Ishikawa (cell line): ENCODE measurements around the gene INPP5E.

Experiments used
- CEBPB ChIP-seq: IDR thresholded peaks from 2 replicates; pipeline ENCODE4 v1.6.1; 2012
- CREB1 ChIP-seq: IDR thresholded peaks from 2 replicates; pipeline ENCODE4 v1.6.1; 2012; ENCODE audit warnings: low read depth
- EGR1 ChIP-seq: IDR thresholded peaks from 2 replicates; pipeline ENCODE4 v1.6.1; 2012
- EP300 ChIP-seq: IDR thresholded peaks from 2 replicates; pipeline ENCODE4 v1.6.1; 2012; ENCODE audit warnings: borderline replicate concordance
- FOXM1 ChIP-seq: IDR thresholded peaks from 2 replicates; pipeline ENCODE4 v1.6.1; 2012; ENCODE audit warnings: low read depth, borderline replicate concordance
- NFIC ChIP-seq: IDR thresholded peaks from 2 replicates; pipeline ENCODE4 v1.6.1; 2012
- RAD21 ChIP-seq: IDR thresholded peaks from 2 replicates; pipeline ENCODE4 v1.6.1; 2012; ENCODE audit warnings: low read depth
- TAF1 ChIP-seq: IDR thresholded peaks from 2 replicates; pipeline ENCODE4 v1.6.1; 2012; ENCODE audit warnings: low read depth, mild to moderate bottlenecking
- TCF12 ChIP-seq: IDR thresholded peaks from 2 replicates; pipeline ENCODE4 v1.6.1; 2012; ENCODE audit warnings: low read depth
- TEAD4 ChIP-seq: IDR thresholded peaks from 2 replicates; pipeline ENCODE4 v1.6.1; 2012
- USF1 ChIP-seq: IDR thresholded peaks from 2 replicates; pipeline ENCODE4 v1.6.1; 2012
- YY1 ChIP-seq: IDR thresholded peaks from 2 replicates; pipeline ENCODE4 v1.6.1; 2012; ENCODE audit warnings: low read depth
- ZBTB7A ChIP-seq: IDR thresholded peaks from 2 replicates; pipeline ENCODE4 v1.6.1; 2012; ENCODE audit warnings: low read depth
- TF ChIP-seq, protein P1 (sequence below): IDR thresholded peaks from 2 replicates; pipeline ENCODE4 v1.6.1; 2012; ENCODE audit warnings: low read depth, mild to moderate bottlenecking
- TF ChIP-seq, protein P2 (sequence below): IDR thresholded peaks from 2 replicates; pipeline ENCODE4 v1.6.1; 2012

INPP5E gene

GRCh38 chr9:136463578-136463977, 23.9 kb upstream of the INPP5E start:
- TF ChIP-seq YY1, result no peak

DNA sequence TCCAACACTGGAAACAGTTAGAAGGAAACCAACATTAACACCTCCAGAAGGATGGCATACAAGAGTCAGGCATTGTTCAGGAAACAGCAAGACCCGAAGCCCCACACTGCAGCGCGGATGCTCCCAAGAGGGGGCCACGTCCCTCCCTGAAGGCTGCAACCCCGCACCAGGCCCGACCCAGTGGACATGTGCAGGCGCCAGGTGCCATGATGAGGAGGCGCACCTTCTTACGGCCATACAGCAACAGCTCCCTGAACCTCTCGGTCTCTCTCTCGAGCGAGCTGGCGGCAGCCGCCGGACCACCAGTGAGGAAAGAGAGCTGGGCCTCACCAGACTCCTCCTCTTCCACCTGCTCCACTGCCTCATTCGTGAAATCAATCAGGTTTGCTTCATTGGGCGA, 23.0 kb upstream of the INPP5E start:
- no peak for TF ChIP-seq TCF12
- TF ChIP-seq NFIC, result no peak
- no peak for TF ChIP-seq CEBPB
- TF ChIP-seq TEAD4, result no peak

GRCh38 chr9:136460772-136461325, 21.2 kb upstream of the INPP5E start:
- TF ChIP-seq FOXM1 (no peak), EGR1 (no peak), CEBPB (no peak), EP300 (no peak), ZBTB7A (no peak), USF1 (no peak), RAD21 (no peak), TEAD4 (no peak), TCF12 (no peak), NFIC (no peak), YY1 (no peak), CREB1 (no peak), TAF1 (no peak)
- TF ChIP-seq, protein P1, sequence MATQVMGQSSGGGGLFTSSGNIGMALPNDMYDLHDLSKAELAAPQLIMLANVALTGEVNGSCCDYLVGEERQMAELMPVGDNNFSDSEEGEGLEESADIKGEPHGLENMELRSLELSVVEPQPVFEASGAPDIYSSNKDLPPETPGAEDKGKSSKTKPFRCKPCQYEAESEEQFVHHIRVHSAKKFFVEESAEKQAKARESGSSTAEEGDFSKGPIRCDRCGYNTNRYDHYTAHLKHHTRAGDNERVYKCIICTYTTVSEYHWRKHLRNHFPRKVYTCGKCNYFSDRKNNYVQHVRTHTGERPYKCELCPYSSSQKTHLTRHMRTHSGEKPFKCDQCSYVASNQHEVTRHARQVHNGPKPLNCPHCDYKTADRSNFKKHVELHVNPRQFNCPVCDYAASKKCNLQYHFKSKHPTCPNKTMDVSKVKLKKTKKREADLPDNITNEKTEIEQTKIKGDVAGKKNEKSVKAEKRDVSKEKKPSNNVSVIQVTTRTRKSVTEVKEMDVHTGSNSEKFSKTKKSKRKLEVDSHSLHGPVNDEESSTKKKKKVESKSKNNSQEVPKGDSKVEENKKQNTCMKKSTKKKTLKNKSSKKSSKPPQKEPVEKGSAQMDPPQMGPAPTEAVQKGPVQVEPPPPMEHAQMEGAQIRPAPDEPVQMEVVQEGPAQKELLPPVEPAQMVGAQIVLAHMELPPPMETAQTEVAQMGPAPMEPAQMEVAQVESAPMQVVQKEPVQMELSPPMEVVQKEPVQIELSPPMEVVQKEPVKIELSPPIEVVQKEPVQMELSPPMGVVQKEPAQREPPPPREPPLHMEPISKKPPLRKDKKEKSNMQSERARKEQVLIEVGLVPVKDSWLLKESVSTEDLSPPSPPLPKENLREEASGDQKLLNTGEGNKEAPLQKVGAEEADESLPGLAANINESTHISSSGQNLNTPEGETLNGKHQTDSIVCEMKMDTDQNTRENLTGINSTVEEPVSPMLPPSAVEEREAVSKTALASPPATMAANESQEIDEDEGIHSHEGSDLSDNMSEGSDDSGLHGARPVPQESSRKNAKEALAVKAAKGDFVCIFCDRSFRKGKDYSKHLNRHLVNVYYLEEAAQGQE, result no peak
- TF ChIP-seq, protein P2, sequence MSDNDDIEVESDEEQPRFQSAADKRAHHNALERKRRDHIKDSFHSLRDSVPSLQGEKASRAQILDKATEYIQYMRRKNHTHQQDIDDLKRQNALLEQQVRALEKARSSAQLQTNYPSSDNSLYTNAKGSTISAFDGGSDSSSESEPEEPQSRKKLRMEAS, result no peak

- TF ChIP-seq FOXM1 (no peak), TEAD4 (no peak), EP300 (no peak), TAF1 (no peak), USF1 (no peak), TCF12 (no peak), CREB1 (no peak), ZBTB7A (no peak), NFIC (no peak), CEBPB (no peak), EGR1 (no peak)
- TF ChIP-seq, protein P1, result no peak
- TF ChIP-seq, protein P2, result no peak
These were observed 19.8 kb upstream of the INPP5E start for GRCh38 chr9:136459425-136459824.

DNA sequence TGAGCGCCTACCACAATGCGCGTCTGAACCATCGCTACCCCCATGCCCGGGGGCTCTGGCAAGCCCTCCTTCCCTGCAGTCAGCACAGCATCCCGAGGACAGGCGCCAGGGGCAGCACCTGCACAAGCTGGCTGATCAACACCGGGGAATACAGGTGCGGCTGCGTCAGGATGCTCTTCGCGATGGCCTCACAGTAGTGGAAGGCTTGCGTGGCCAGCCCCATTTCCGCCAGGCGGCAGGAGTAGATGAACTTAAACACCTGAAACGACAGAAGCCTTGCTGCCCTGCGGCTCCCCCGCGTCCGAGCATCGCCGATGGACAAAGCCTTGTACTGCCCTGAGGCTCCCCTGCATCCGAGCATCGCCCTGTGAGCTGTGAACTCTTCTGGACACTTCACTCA, 17.7 kb upstream of the INPP5E start:
- TF ChIP-seq TCF12 (no peak), EP300 (no peak), TAF1 (no peak), USF1 (no peak), CEBPB (no peak), RAD21 (no peak), YY1 (no peak), NFIC (no peak), EGR1 (no peak), ZBTB7A (no peak), TEAD4 (no peak), FOXM1 (no peak), CREB1 (no peak)
- TF ChIP-seq, protein P2, result no peak
- TF ChIP-seq, protein P1, result no peak
